ENCODE data around the gene SELENON. TPM values are rescaled to one million over a fixed set of nuclear protein-coding genes. Genes with fewer than 3 reads are reported as not detected.

The SELENON gene
- polyA plus RNA-seq, 1 of the 3 experiments (the other 2 are of a cell fraction), result 56.2 TPM

- peak; percentile 58 for DNase-seq
- Histone ChIP-seq H3K4me2 (peak overlapping the region; percentile 100; the same call in 1 of the 2 replicates), H3K4me3 (ENCODE audit: low read depth in 2 of 2, low read length in 1 of 2) (no peak overlapping the region), H3K27ac (ENCODE audit: low read depth in 2 of 2, low read length in 1 of 2) (peak overlapping the region; percentile 79 to 88; a peak in 3 of 4 replicates), H3K27me3 (ENCODE audit: insufficient read depth) (no peaks in the 10 kb centered on the region), H3K79me2 (ENCODE audit: insufficient read depth) (peaks cover 30% of the 10 kb centered on the region), H3K36me3 (replicated peaks in 1 of 2; ENCODE audit: control insufficient read depth in 1 of 2, insufficient read depth in 2 of 2, low read length in 1 of 2) (peaks cover 0 to 28% of the 10 kb centered on the region in 2 experiments), H3K9ac (no peak overlapping the region), H3K9me2 (no peaks in the 10 kb centered on the region), H4K20me1 (ENCODE audit: insufficient read depth) (peaks cover 7% of the 10 kb centered on the region; the same call in 1 of the 2 replicates), H2AFZ (ENCODE audit: low read depth) (no peak overlapping the region), H3K9me3 (no peaks in the 10 kb centered on the region), H3F3A (replicated peaks; ENCODE audit: insufficient read depth) (no peaks in the 10 kb centered on the region), H3K4me1 (ENCODE audit: control insufficient read depth in 1 of 2, insufficient read depth in 2 of 2, low read depth in 1 of 2, low read length in 1 of 2) (peaks cover 8 to 29% of the 10 kb centered on the region in 2 experiments; a peak in 1 of 4 replicates)
- TF ChIP-seq RXRA (IDR thresholded peaks at IDR 0.05; ENCODE audit: borderline replicate concordance, low read depth) (no peak), CTCF (IDR thresholded peaks at IDR 0.05) (peak; percentile 21; the same call in 1 of the 2 replicates), PBX3 (IDR thresholded peaks at IDR 0.05) (peak; percentile 6; the same call in 1 of the 2 replicates), SIN3A (IDR thresholded peaks at IDR 0.05; ENCODE audit: borderline replicate concordance, low read depth, low read length) (no peak), USF2 (IDR thresholded peaks at IDR 0.05; ENCODE audit: borderline replicate concordance, low read depth, low read length) (no peak), SMC3 (IDR thresholded peaks at IDR 0.05; ENCODE audit: low read depth, low read length) (no peak), NFIC (IDR thresholded peaks at IDR 0.05; ENCODE audit: borderline replicate concordance) (no peak), TEAD4 (IDR thresholded peaks at IDR 0.05; ENCODE audit: borderline replicate concordance, insufficient read depth) (no peak)
- ChIA-PET CTCF (interaction anchor here (0.6 to 3.9 kb wide), 9 partner anchors 10 to 227 kb away, joined by 3 to 15 read pairs (median 5); partner anchors contain the start of gene PAFAH2), POLR2A (interaction anchor here (1.5 kb wide), 1 partner anchor 57 kb away, joined by 4 read pairs; the partner anchor contains the start of gene PAQR7)
- 54% methylated on average over 6 of the region's 8 CpGs for WGBS (ENCODE audit: low lambda C conversion rate)
Observed at GRCh38 chr1:25817840-25818501, 18.0 kb downstream of the SELENON start.

GRCh38 chr1:25818569-25818968 is 18.6 kb downstream of the SELENON start:
- WGBS (ENCODE audit: low lambda C conversion rate), result 69% methylated on average over 6 of the region's 6 CpGs
- ChIA-PET CTCF (interaction anchor here (1.0 to 3.9 kb wide), 5 partner anchors 10 to 211 kb away, joined by 3 to 15 read pairs (median 6); partner anchors contain the start of gene PAFAH2), POLR2A (interaction anchor here (0.8 to 2.5 kb wide), 4 partner anchors 57 to 239 kb away, joined by 3 to 8 read pairs (median 4); partner anchors contain the start of genes PAFAH2 and PAQR7)
- Histone ChIP-seq H3K4me3 (ENCODE audit: low read depth in 2 of 2, low read length in 1 of 2) (peak overlapping the region; percentile 95 to 97), H3K9ac (peak overlapping the region; percentile 92; the same call in 1 of the 2 replicates), H2AFZ (ENCODE audit: low read depth) (no peak overlapping the region), H3K27me3 (ENCODE audit: insufficient read depth) (no peaks in the 10 kb centered on the region), H3K9me3 (no peaks in the 10 kb centered on the region), H3K27ac (ENCODE audit: low read depth in 2 of 2, low read length in 1 of 2) (peak overlapping the region; percentile 79 to 88), H3K4me1 (ENCODE audit: control insufficient read depth in 1 of 2, insufficient read depth in 2 of 2, low read depth in 1 of 2, low read length in 1 of 2) (peaks cover 8 to 29% of the 10 kb centered on the region in 2 experiments; a peak in 1 of 4 replicates), H3F3A (replicated peaks; ENCODE audit: insufficient read depth) (no peaks in the 10 kb centered on the region), H3K36me3 (replicated peaks in 1 of 2; ENCODE audit: control insufficient read depth in 1 of 2, insufficient read depth in 2 of 2, low read length in 1 of 2) (peaks cover 0 to 26% of the 10 kb centered on the region in 2 experiments), H3K4me2 (peak overlapping the region; percentile 100), H3K79me2 (ENCODE audit: insufficient read depth) (peaks cover 36% of the 10 kb centered on the region), H4K20me1 (ENCODE audit: insufficient read depth) (peaks cover 7% of the 10 kb centered on the region; the same call in 1 of the 2 replicates), H3K9me2 (no peaks in the 10 kb centered on the region)
- no peak for DNase-seq
- TF ChIP-seq FOSL2 (IDR thresholded peaks at IDR 0.05; ENCODE audit: borderline replicate concordance, low read depth), result no peak
- TF ChIP-seq NRF1 (IDR thresholded peaks at IDR 0.05; ENCODE audit: low read depth, low read length), result no peak
- TF ChIP-seq REST (IDR thresholded peaks at IDR 0.05; ENCODE audit: low read depth, low read length), result no peak
- TF ChIP-seq TEAD4 (IDR thresholded peaks at IDR 0.05; ENCODE audit: borderline replicate concordance, insufficient read depth), result no peak
- TF ChIP-seq FOXM1 (IDR thresholded peaks at IDR 0.05; ENCODE audit: low read depth), result no peak
- TF ChIP-seq MEF2A (IDR thresholded peaks at IDR 0.05; ENCODE audit: borderline replicate concordance, low read depth), result no peak
- TF ChIP-seq GATA2 (CRISPR knock-in tag; IDR thresholded peaks at IDR 0.05), result no peak
- TF ChIP-seq CTCF (IDR thresholded peaks at IDR 0.05), result no peak

Measured in SK-N-SH (cell line).